GM12878 (cell line): ENCODE data around the gene GFAP. TPM values are rescaled to one million over a fixed set of nuclear protein-coding genes. Genes with fewer than 3 reads are reported as not detected.

Experiments
- ATAC-seq: fragments of 200-7000 bp; cut with Tn5 transposase; 3 replicates; pipeline ENCODE4 v1.9.1; 2020; ENCODE audit warnings: mild to moderate bottlenecking, moderate library complexity
- BruUV-seq: library from RNA; stranded (reverse); fragments of 400-500 nt; replicated peaks from 2 replicates; lab custom pipeline; 2021; lab: Mats Ljungman, UMichigan
- CTCF ChIA-PET: fragments of 300-600 bp; sonication (Branson Sonifier 250); formaldehyde crosslinking; extraction: SDS; loops from one replicate; lab custom pipeline; 2021; ENCODE audit warnings: inconsistent platforms; lab: Yijun Ruan, JAX
- POLR2A ChIA-PET: fragments of 350-600 bp; formaldehyde crosslinking; extraction: SDS; loops from one replicate; lab custom pipeline; 2021; ENCODE audit warnings: inconsistent platforms; lab: Charles Lee
- RAD21 ChIA-PET: fragments of 300-600 bp; sonication (Branson Sonifier 250); formaldehyde crosslinking; loops from one replicate; lab custom pipeline; 2023; ENCODE audit warnings: antibody characterized with exemption; ENCODE audit not compliant: unreplicated experiment; lab: Charles Lee
- SMC1A ChIA-PET: fragments of 300-600 bp; sonication (Branson Sonifier 250); formaldehyde crosslinking; loops from one replicate; lab custom pipeline; 2023; ENCODE audit not compliant: unreplicated experiment, uncharacterized antibody; lab: Charles Lee
- DNase-seq: peaks from one replicate; pipeline ENCODE4 v3.0.0-alpha.2; 2011; ENCODE audit warnings: low read depth, low spot score
- FAIRE-seq: peaks from 3 replicates; lab custom pipeline; 2011; peaks lifted over from hg19 to GRCh38; lab: Jason Lieb, UNC
- H2AFZ ChIP-seq: 2 replicates; pipeline ENCODE4 v1.6.0; 2011; ENCODE audit warnings: low read depth, low read length, control low read depth; ENCODE audit not compliant: control insufficient read depth
- H3K27ac ChIP-seq: 2 replicates; pipeline ENCODE4 v1.5.1; 2011; ENCODE audit warnings: control low read depth; ENCODE audit not compliant: control insufficient read depth, insufficient read depth
- H3K27me3 ChIP-seq, 2 experiments: replicated peaks in 1 of 2; 2 replicates each; pipeline versions ENCODE4 v1.6.0 to v1.6.1; 2011; ENCODE audit warnings: low read length in 1 of 2; ENCODE audit not compliant: control insufficient read depth in 2 of 2, insufficient read depth in 2 of 2
- H3K36me3 ChIP-seq, 2 experiments: 2 replicates each; pipeline ENCODE4 v1.5.1; 2011; ENCODE audit warnings: low read length in 1 of 2; ENCODE audit not compliant: control insufficient read depth in 2 of 2, insufficient read depth in 2 of 2
- H3K4me1 ChIP-seq: 2 replicates; pipeline ENCODE4 v1.6.1; 2011; ENCODE audit warnings: mild to moderate bottlenecking, low read length, moderate library complexity, mixed read lengths; ENCODE audit not compliant: control insufficient read depth, insufficient read depth
- H3K4me2 ChIP-seq: 2 replicates; pipeline ENCODE4 v1.6.0; 2011; ENCODE audit warnings: control low read depth; ENCODE audit not compliant: control insufficient read depth, insufficient read depth
- H3K4me3 ChIP-seq: fragments of 200-600 bp; sonication (generic); 2 replicates; pipeline ENCODE4 v1.5.1; 2016
- H3K79me2 ChIP-seq: 2 replicates; pipeline ENCODE4 v1.6.0; 2011; ENCODE audit warnings: low read length; ENCODE audit not compliant: control insufficient read depth, insufficient read depth
- H3K9ac ChIP-seq: 2 replicates; pipeline ENCODE4 v1.8.0; 2011; ENCODE audit warnings: low read length, control low read depth, mixed read lengths; ENCODE audit not compliant: control insufficient read depth, insufficient read depth
- H3K9me3 ChIP-seq: replicated peaks from 3 replicates; pipeline ENCODE4 v1.5.1; 2011; ENCODE audit warnings: mild to moderate bottlenecking, low read length; ENCODE audit not compliant: control insufficient read depth, insufficient read depth
- H4K20me1 ChIP-seq: 2 replicates; pipeline ENCODE4 v1.6.0; 2011; ENCODE audit not compliant: control insufficient read depth, insufficient read depth
- BMI1 ChIP-seq: fragments of 450-650 bp; IDR thresholded peaks from 2 replicates; pipeline ENCODE4 v1.6.1; 2016; ENCODE audit warnings: mild to moderate bottlenecking, moderate library complexity, borderline replicate concordance
- CBX5 ChIP-seq: sonication (generic); IDR thresholded peaks from 2 replicates; pipeline ENCODE4 v1.6.1; 2016; ENCODE audit warnings: low read depth, moderate library complexity, mild to moderate bottlenecking, inconsistent platforms
- FOXK2 ChIP-seq: fragments of 450-650 bp; IDR thresholded peaks from 2 replicates; pipeline ENCODE4 v1.6.1; 2017; ENCODE audit warnings: mild to moderate bottlenecking, moderate library complexity
- HDAC6 ChIP-seq: fragments of 200-600 bp; sonication (generic); IDR thresholded peaks from one replicate; pipeline ENCODE4 v1.8.0; 2017; ENCODE audit warnings: antibody characterized with exemption; ENCODE audit not compliant: unreplicated experiment
- IKZF1 ChIP-seq: fragments of 450-650 bp; conservative IDR thresholded peaks from 2 replicates; pipeline ENCODE4 v1.6.1; 2017; ENCODE audit warnings: antibody characterized with exemption, mild to moderate bottlenecking
- IRF4 ChIP-seq: IDR thresholded peaks from 2 replicates; pipeline ENCODE4 v1.6.1; 2011; ENCODE audit warnings: low read depth, low read length
- KDM1A ChIP-seq: fragments of 200-600 bp; sonication (generic); IDR thresholded peaks from 2 replicates; pipeline ENCODE4 v1.6.1; 2016; ENCODE audit warnings: borderline replicate concordance
- MYC ChIP-seq: IDR thresholded peaks from 2 replicates; pipeline ENCODE4 v1.6.1; 2011; ENCODE audit warnings: mild to moderate bottlenecking, low read length, moderate library complexity, inconsistent platforms; ENCODE audit not compliant: insufficient read depth, insufficient replicate concordance, insufficient read length, severe bottlenecking
- NFIC ChIP-seq: IDR thresholded peaks from 2 replicates; pipeline ENCODE4 v1.6.1; 2012; ENCODE audit warnings: low read depth, mild to moderate bottlenecking, inconsistent platforms, low read length, moderate library complexity
- NKRF ChIP-seq: fragments of 450-650 bp; conservative IDR thresholded peaks from 2 replicates; pipeline ENCODE4 v1.6.1; 2017; ENCODE audit warnings: mild to moderate bottlenecking, moderate library complexity
- RAD51 ChIP-seq: fragments of 450-650 bp; IDR thresholded peaks from 2 replicates; pipeline ENCODE4 v1.6.1; 2016; ENCODE audit warnings: moderate library complexity, mild to moderate bottlenecking, inconsistent platforms
- RCOR1 ChIP-seq: conservative IDR thresholded peaks from 2 replicates; pipeline ENCODE4 v1.6.1; 2012; ENCODE audit warnings: low read depth, low read length, improper control_type of control experiment
- RFX5 ChIP-seq: IDR thresholded peaks from 2 replicates; pipeline ENCODE4 v1.6.1; 2011; ENCODE audit warnings: low read depth, low read length, improper control_type of control experiment
- SMAD1 ChIP-seq: fragments of 450-650 bp; IDR thresholded peaks from 2 replicates; pipeline ENCODE4 v1.6.1; 2018; ENCODE audit warnings: mild to moderate bottlenecking, low read depth; ENCODE audit not compliant: partially characterized antibody
- SMAD5 ChIP-seq: IDR thresholded peaks from 2 replicates; pipeline ENCODE4 v1.6.1; 2016; ENCODE audit warnings: antibody characterized with exemption, low read depth
- SP1 ChIP-seq: IDR thresholded peaks from one replicate; pipeline ENCODE4 v1.6.1; 2011; ENCODE audit warnings: low read depth, low read length
- ZNF24 ChIP-seq: fragments of 450-650 bp; IDR thresholded peaks from 2 replicates; pipeline ENCODE4 v1.6.1; 2017; ENCODE audit warnings: antibody characterized with exemption, mild to moderate bottlenecking
- ZSCAN29 ChIP-seq: fragments of 450-650 bp; IDR thresholded peaks from 2 replicates; pipeline ENCODE4 v1.6.1; 2017; ENCODE audit warnings: mild to moderate bottlenecking, moderate library complexity
- WGBS: methylation state at CpG from one replicate; pipeline ENCODE4 v1.1.6; 2016; ENCODE audit warnings: low lambda C conversion rate; ENCODE audit not compliant: insufficient replicate concordance, insufficient coverage; ENCODE audit errors: missing lambda C conversion rate; 5-methylcytosine and 5-hydroxymethylcytosine counted together
- in situ Hi-C: fragments of 300-500 bp; cut with MboI; formaldehyde crosslinking; loops from 9 replicates; pipeline ENCODE4 v1.14.3; 2018; ENCODE audit warnings: mixed read lengths
- intact Hi-C: fragments of 100-400 bp; cut with micrococcal nuclease; formaldehyde crosslinking; loops from one replicate; pipeline ENCODE4 v1.14.2; 2022; ENCODE audit not compliant: unreplicated experiment
- polyA plus RNA-seq, 11 experiments: library from polyadenylated mRNA; depleted of rRNA in 4 of 11; unstranded in 6 of 11; stranded (reverse) in 5 of 11; fragments of >200 nt; fragmentation: Nextera tagmentation in 4 of 11; fragmentation: Illumina TruSeq in 1 of 11; extraction: Ambion mirVana in 4 of 11; extraction: Trizol in 1 of 11; gene quantifications; 1 replicate in 1 of 11; 2 replicates in 10 of 11; pipeline versions ENCODE4 v1.2.1 to v1.2.3, GENCODE V29; 2011 to 2016; ENCODE audit warnings: inconsistent platforms in 2 of 11, missing spikeins in 2 of 11, low read depth in 1 of 11
- total RNA-seq, 4 experiments: library from RNA; depleted of rRNA in 3 of 4; stranded (reverse); fragments of >200 nt in 3 of 4; fragmentation: Illumina TruSeq in 1 of 4; extraction: Trizol in 1 of 4; gene quantifications; 2 replicates each; pipeline versions ENCODE4 v1.2.1 to v1.2.3, GENCODE V29; 2013 to 2021

Gene GFAP
- total and polyA plus RNA-seq, 10 of the 15 experiments (the other 5 are each of a cell fraction or from before 2014, with no cell fraction given) = 0.04 to 0.25 TPM; not detected in 8

GRCh38 chr17:44905006-44906000 is 10.0 kb downstream of the GFAP start:
- Histone ChIP-seq H4K20me1 (no peaks in the 10 kb centered on the region), H3K27me3 (no peaks in the 10 kb centered on the region; a peak in 1 of 4 replicates), H3K4me3 (no peak overlapping the region), H3K79me2 (no peaks in the 10 kb centered on the region), H3K9ac (no peak overlapping the region), H3K36me3 (no peaks in the 10 kb centered on the region), H3K9me3 (no peaks in the 10 kb centered on the region), H3K27ac (no peak overlapping the region), H3K4me1 (peaks cover 3% of the 10 kb centered on the region; the same call in 1 of the 2 replicates), H2AFZ (no peak overlapping the region), H3K4me2 (no peak overlapping the region)
- no TSS peak for BruUV-seq
- in situ Hi-C loops = no loop called here
- no peak for FAIRE-seq
- no peak for TF ChIP-seq RFX5
- TF ChIP-seq FOXK2 = no peak
- no peak for TF ChIP-seq IRF4
- TF ChIP-seq HDAC6 = no peak
- TF ChIP-seq NKRF = no peak
- no peak for TF ChIP-seq SMAD5
- TF ChIP-seq ZNF24 = no peak
- no peak for TF ChIP-seq SP1
- no peak for TF ChIP-seq NFIC
- no peak for TF ChIP-seq SMAD1
- TF ChIP-seq RCOR1 = no peak
- no peak for TF ChIP-seq RAD51
- TF ChIP-seq CBX5 = no peak
- no peak for TF ChIP-seq MYC
- no peak for TF ChIP-seq KDM1A
- TF ChIP-seq BMI1 = no peak
- TF ChIP-seq ZSCAN29 = no peak
- TF ChIP-seq IKZF1 = no peak
- 18% methylated on average over 9 of the region's 9 CpGs for WGBS
- SMC1A ChIA-PET = no interaction called here
- CTCF ChIA-PET = interaction anchor here (0.6 to 3.6 kb wide), 4 partner anchors 15 to 230 kb away, joined by 3 to 15 read pairs (median 3); partner anchors contain the start of gene ACBD4
- RAD21 ChIA-PET = interaction anchor here (1.1 kb wide), 1 partner anchor 15 kb away, joined by 5 read pairs; no protein-coding TSS in a partner anchor
- no peak for DNase-seq
- POLR2A ChIA-PET = no interaction called here
- no peak for ATAC-seq
- intact Hi-C loops = no loop called here
